H9 (cell line): ENCODE results near the gene GPR146. TPM values are rescaled to one million over a fixed set of nuclear protein-coding genes. Genes with fewer than 3 reads are reported as not detected.

Source experiments
- DNase-seq: peaks from one replicate; pipeline ENCODE4 v3.0.0-alpha.2; 2017
- H2AFZ ChIP-seq: one replicate; pipeline ENCODE4 v1.6.1; 2013; ENCODE audit warnings: mild to moderate bottlenecking, low read length, control low read depth, moderate library complexity
- H2AK5ac ChIP-seq: 2 replicates; pipeline ENCODE4 v1.6.1; 2013; ENCODE audit warnings: low read length, control low read depth, mixed read lengths; ENCODE audit not compliant: insufficient read length
- H2BK120ac ChIP-seq: one replicate; pipeline ENCODE4 v1.6.1; 2013; ENCODE audit warnings: low read depth, mild to moderate bottlenecking, low read length, control low read depth, inconsistent platforms; ENCODE audit not compliant: poor library complexity, severe bottlenecking
- H2BK12ac ChIP-seq: 2 replicates; pipeline ENCODE4 v1.6.1; 2013; ENCODE audit warnings: low read length, control low read depth, mixed read lengths, low read depth; ENCODE audit not compliant: insufficient read length
- H2BK15ac ChIP-seq: 2 replicates; pipeline ENCODE4 v1.6.1; 2013; ENCODE audit warnings: low read depth, low read length, control low read depth
- H2BK20ac ChIP-seq: one replicate; pipeline ENCODE4 v1.6.1; 2013; ENCODE audit warnings: low read depth, mild to moderate bottlenecking, low read length, control low read depth, inconsistent platforms; ENCODE audit not compliant: poor library complexity, severe bottlenecking
- H2BK5ac ChIP-seq: 2 replicates; pipeline ENCODE4 v1.6.1; 2013; ENCODE audit warnings: low read length, control low read depth, mixed read lengths; ENCODE audit not compliant: insufficient read length
- H3K14ac ChIP-seq: 2 replicates; pipeline ENCODE4 v1.6.1; 2013; ENCODE audit warnings: low read length, control low read depth; ENCODE audit not compliant: insufficient read depth
- H3K18ac ChIP-seq: 2 replicates; pipeline ENCODE4 v1.6.1; 2013; ENCODE audit warnings: low read depth, mild to moderate bottlenecking, mixed read lengths, low read length, control low read depth; ENCODE audit not compliant: insufficient read length
- H3K23ac ChIP-seq: 2 replicates; pipeline ENCODE4 v1.6.1; 2013; ENCODE audit warnings: low read length, control low read depth, mixed read lengths, low read depth; ENCODE audit not compliant: insufficient read length
- H3K23me2 ChIP-seq: 2 replicates; pipeline ENCODE4 v1.6.1; 2013; ENCODE audit warnings: low read depth, mild to moderate bottlenecking, mixed read lengths, low read length, control low read depth; ENCODE audit not compliant: insufficient read length, poor library complexity, severe bottlenecking
- H3K27ac ChIP-seq: 2 replicates; pipeline ENCODE4 v1.5.1; 2013; ENCODE audit warnings: low read length, control low read depth, mixed read lengths, low read depth; ENCODE audit not compliant: insufficient read length
- H3K27me3 ChIP-seq: 2 replicates; pipeline ENCODE4 v1.6.1; 2013; ENCODE audit warnings: low read length, control low read depth, inconsistent platforms; ENCODE audit not compliant: insufficient read depth
- H3K4ac ChIP-seq: 2 replicates; pipeline ENCODE4 v1.6.1; 2013; ENCODE audit warnings: low read depth, mild to moderate bottlenecking, control low read depth, inconsistent platforms, low read length, moderate library complexity
- H3K4me1 ChIP-seq: 2 replicates; pipeline ENCODE4 v1.6.1; 2013; ENCODE audit warnings: low read length, control low read depth, inconsistent platforms; ENCODE audit not compliant: insufficient read depth
- H3K4me2 ChIP-seq: 2 replicates; pipeline ENCODE4 v1.6.1; 2013; ENCODE audit warnings: low read length, control low read depth, mixed read lengths; ENCODE audit not compliant: insufficient read length, insufficient read depth
- H3K56ac ChIP-seq: 2 replicates; pipeline ENCODE4 v1.6.1; 2013; ENCODE audit warnings: low read depth, mild to moderate bottlenecking, mixed read lengths, low read length, control low read depth; ENCODE audit not compliant: insufficient read length
- H3K79me1 ChIP-seq: 2 replicates; pipeline ENCODE4 v1.6.1; 2013; ENCODE audit warnings: low read depth, mild to moderate bottlenecking, moderate library complexity, low read length, control low read depth, inconsistent platforms; ENCODE audit not compliant: insufficient read depth, poor library complexity, severe bottlenecking
- H3K79me2 ChIP-seq: 2 replicates; pipeline ENCODE4 v1.6.1; 2013; ENCODE audit warnings: low read length, control low read depth, inconsistent platforms; ENCODE audit not compliant: insufficient read depth
- H3K9ac ChIP-seq: 2 replicates; pipeline ENCODE4 v1.6.1; 2013; ENCODE audit warnings: low read length, control low read depth, mixed read lengths; ENCODE audit not compliant: insufficient read length; ENCODE audit errors: extremely low read depth
- H3K9me3 ChIP-seq: one replicate; pipeline ENCODE4 v1.6.1; 2013; ENCODE audit warnings: low read depth, low read length, inconsistent platforms; ENCODE audit not compliant: control insufficient read depth
- H3T11ph ChIP-seq: one replicate; pipeline ENCODE4 v1.6.1; 2013; ENCODE audit warnings: mild to moderate bottlenecking, low read length, control low read depth, inconsistent platforms
- H4K20me1 ChIP-seq: one replicate; pipeline ENCODE4 v1.6.1; 2013; ENCODE audit not compliant: control insufficient read depth, insufficient read length, insufficient read depth
- H4K5ac ChIP-seq: 2 replicates; pipeline ENCODE4 v1.6.1; 2013; ENCODE audit warnings: low read depth, mild to moderate bottlenecking, mixed read lengths, low read length, control low read depth; ENCODE audit not compliant: insufficient read length
- H4K8ac ChIP-seq: replicated peaks from 2 replicates; pipeline ENCODE4 v1.6.1; 2013; ENCODE audit warnings: low read length, control low read depth, mixed read lengths, low read depth; ENCODE audit not compliant: insufficient read length
- H4K91ac ChIP-seq: 2 replicates; pipeline ENCODE4 v1.6.1; 2013; ENCODE audit warnings: low read depth, mild to moderate bottlenecking, moderate library complexity, mixed read lengths, low read length, control low read depth; ENCODE audit not compliant: insufficient read length
- H3K27ac Mint-ChIP-seq, 3 experiments: 2 replicates in 2 of 3; 3 replicates in 1 of 3; pipeline ENCODE4 v1.8.0; 2020 to 2021; ENCODE audit warnings: mixed read lengths in 3 of 3, mild to moderate bottlenecking in 1 of 3, moderate library complexity in 1 of 3
- H3K27me3 Mint-ChIP-seq: 2 replicates; pipeline ENCODE4 v1.8.0; 2021; ENCODE audit warnings: low read depth, mild to moderate bottlenecking, moderate library complexity, mixed read lengths
- H3K36me3 Mint-ChIP-seq, 3 experiments: 2 replicates in 2 of 3; 3 replicates in 1 of 3; pipeline ENCODE4 v1.8.0; 2020 to 2021; ENCODE audit warnings: low read depth in 3 of 3, mixed read lengths in 3 of 3; ENCODE audit not compliant: insufficient read depth in 1 of 3
- H3K4me1 Mint-ChIP-seq, 2 experiments: 2 replicates each; pipeline ENCODE4 v1.8.0; 2020; ENCODE audit warnings: mixed read lengths in 2 of 2
- H3K4me3 Mint-ChIP-seq, 2 experiments: 2 replicates in 1 of 2; 3 replicates in 1 of 2; pipeline ENCODE4 v1.8.0; 2020 to 2021; ENCODE audit warnings: mild to moderate bottlenecking in 2 of 2, mixed read lengths in 2 of 2, moderate library complexity in 1 of 2
- H3K9me3 Mint-ChIP-seq, 2 experiments: 2 replicates in 1 of 2; 3 replicates in 1 of 2; pipeline ENCODE4 v1.8.0; 2020; ENCODE audit warnings: mild to moderate bottlenecking in 2 of 2, mixed read lengths in 2 of 2, moderate library complexity in 1 of 2
- CTCF ChIP-seq: fragments of 200-600 bp; sonication (generic); conservative IDR thresholded peaks from 3 replicates; pipeline ENCODE4 v1.8.0; 2021; ENCODE audit warnings: antibody characterized with exemption, mild to moderate bottlenecking
- WGBS: extraction: QIAGEN DNeasy Blood & Tissue Kit; methylation state at CpG from one replicate; pipeline ENCODE4 v1.1.7; 2013; ENCODE audit warnings: missing lambda C conversion rate, low lambda C conversion rate, mixed read lengths; ENCODE audit not compliant: insufficient read length; ENCODE audit errors: extremely low coverage; 5-methylcytosine and 5-hydroxymethylcytosine counted together
- total RNA-seq: library from RNA; stranded (reverse); gene quantifications from 2 replicates; pipeline ENCODE4 v1.2.1, GENCODE V29; 2021

GPR146 gene
- total RNA-seq, 1 experiment from 2014 or later, result 1.4 TPM

GRCh38 chr7:1103009-1103788 lies 58.9 kb downstream of the GPR146 start:
- H3K18ac ChIP-seq, result no peak overlapping the region
- H3K27me3 Mint-ChIP-seq, result no peaks in the 10 kb centered on the region
- no peak overlapping the region for H3K14ac ChIP-seq
- no peak overlapping the region for H2AK5ac ChIP-seq
- H3K9me3 ChIP-seq, result no peaks in the 10 kb centered on the region
- no peak overlapping the region for H2BK12ac ChIP-seq
- H4K8ac ChIP-seq, result no peak overlapping the region
- no peak overlapping the region for H2BK20ac ChIP-seq
- H3K4me1 ChIP-seq, result no peaks in the 10 kb centered on the region
- no peaks in the 10 kb centered on the region for H4K20me1 ChIP-seq
- H3K79me1 ChIP-seq, result peaks cover 6% of the 10 kb centered on the region
- H2BK15ac ChIP-seq, result no peak overlapping the region
- H3K27ac Mint-ChIP-seq, result peak overlapping the region in 1 of 3 experiments; percentile 39; a peak in 1 of 7 replicates
- H4K91ac ChIP-seq, result no peak overlapping the region
- H3T11ph ChIP-seq, result no peak overlapping the region
- no peaks in the 10 kb centered on the region for H3K27me3 ChIP-seq
- no peak overlapping the region for H2BK120ac ChIP-seq
- TF ChIP-seq CTCF, result no peak
- peaks cover 2% of the 10 kb centered on the region; the same call in 1 of the 2 replicates for H3K79me2 ChIP-seq
- no peak overlapping the region for H3K4ac ChIP-seq
- H3K4me1 Mint-ChIP-seq, result no peaks in the 10 kb centered on the region
- no peak overlapping the region for H4K5ac ChIP-seq
- H3K9me3 Mint-ChIP-seq, result no peaks in the 10 kb centered on the region
- no peak for DNase-seq
- no peak overlapping the region for H2AFZ ChIP-seq
- no peak overlapping the region for H3K56ac ChIP-seq
- H3K4me2 ChIP-seq, result no peak overlapping the region
- no peak overlapping the region for H3K27ac ChIP-seq
- H3K9ac ChIP-seq, result no peak overlapping the region
- H3K23me2 ChIP-seq, result no peaks in the 10 kb centered on the region
- no peak overlapping the region for H3K4me3 Mint-ChIP-seq
- H3K23ac ChIP-seq, result no peak overlapping the region
- no peak overlapping the region for H2BK5ac ChIP-seq
- peaks cover 1 to 11% (median 5%) of the 10 kb centered on the region in 3 experiments; a peak in 6 of 7 replicates for H3K36me3 Mint-ChIP-seq
- no CpG with 5 or more reads among the region's 34 CpGs for WGBS
